Esophagus squamous epithelium (tissue), 4 donors: Measurements from ENCODE around the gene TRAF3IP1.

ENCODE experiments used
- POLR2A ChIP-seq, 4 donors: fragments of 450-650 bp; IDR thresholded peaks; one replicate each; pipeline ENCODE4 v1.6.1; 2017; ENCODE audit warnings: antibody characterized with exemption in 4 of 4, mild to moderate bottlenecking in 4 of 4, moderate library complexity in 3 of 4
- TF ChIP-seq, protein P1 (sequence below), 6 experiments: fragments of 450-650 bp in 4 of 6; fragments of 200-600 bp in 2 of 6; sonication (generic) in 2 of 6; IDR thresholded peaks; one replicate each; pipeline ENCODE4 v1.5.1; 2016 to 2019; ENCODE audit warnings: antibody characterized with exemption in 6 of 6, mild to moderate bottlenecking in 4 of 6, moderate library complexity in 4 of 6

DNA sequence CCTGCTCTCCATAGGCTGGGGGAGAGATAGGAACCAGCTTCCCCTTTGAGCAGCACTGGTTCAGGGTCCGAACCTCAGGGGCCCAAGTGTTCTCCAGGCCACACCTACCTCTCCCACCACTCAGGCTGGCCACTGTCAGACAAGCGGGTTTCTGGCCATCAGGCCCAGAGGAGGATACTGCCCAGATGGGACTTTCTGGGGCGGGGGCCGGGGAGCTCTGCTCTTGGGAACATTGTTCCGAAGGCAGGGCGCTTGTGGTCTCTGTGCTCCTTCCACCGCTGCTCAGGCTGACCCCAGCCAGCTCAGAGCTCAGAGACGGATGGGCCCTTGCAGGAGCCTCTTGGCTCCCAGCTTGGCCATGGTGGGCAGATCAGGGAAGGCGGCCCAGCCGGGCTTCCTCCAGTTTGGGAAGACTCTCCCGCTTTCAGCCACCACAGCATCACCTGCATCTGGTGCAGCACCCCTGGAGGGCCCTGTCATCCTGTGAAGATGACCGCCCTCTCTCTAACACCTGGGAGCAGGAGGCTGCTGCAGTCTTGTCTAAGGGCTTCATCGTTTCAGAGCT is 5.2 kb upstream of the TRAF3IP1 start:
- TF ChIP-seq, protein P1, sequence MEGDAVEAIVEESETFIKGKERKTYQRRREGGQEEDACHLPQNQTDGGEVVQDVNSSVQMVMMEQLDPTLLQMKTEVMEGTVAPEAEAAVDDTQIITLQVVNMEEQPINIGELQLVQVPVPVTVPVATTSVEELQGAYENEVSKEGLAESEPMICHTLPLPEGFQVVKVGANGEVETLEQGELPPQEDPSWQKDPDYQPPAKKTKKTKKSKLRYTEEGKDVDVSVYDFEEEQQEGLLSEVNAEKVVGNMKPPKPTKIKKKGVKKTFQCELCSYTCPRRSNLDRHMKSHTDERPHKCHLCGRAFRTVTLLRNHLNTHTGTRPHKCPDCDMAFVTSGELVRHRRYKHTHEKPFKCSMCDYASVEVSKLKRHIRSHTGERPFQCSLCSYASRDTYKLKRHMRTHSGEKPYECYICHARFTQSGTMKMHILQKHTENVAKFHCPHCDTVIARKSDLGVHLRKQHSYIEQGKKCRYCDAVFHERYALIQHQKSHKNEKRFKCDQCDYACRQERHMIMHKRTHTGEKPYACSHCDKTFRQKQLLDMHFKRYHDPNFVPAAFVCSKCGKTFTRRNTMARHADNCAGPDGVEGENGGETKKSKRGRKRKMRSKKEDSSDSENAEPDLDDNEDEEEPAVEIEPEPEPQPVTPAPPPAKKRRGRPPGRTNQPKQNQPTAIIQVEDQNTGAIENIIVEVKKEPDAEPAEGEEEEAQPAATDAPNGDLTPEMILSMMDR (IDR thresholded peaks at IDR 0.05): no peak
- TF ChIP-seq POLR2A (IDR thresholded peaks at IDR 0.05): no peak
